ENCODE data around the gene NRG2. TPM values are rescaled to one million over a fixed set of nuclear protein-coding genes. Genes with fewer than 3 reads are reported as not detected.

The NRG2 gene
- total and polyA plus RNA-seq, 2 experiments from 2014 or later: 0.37 to 1.3 TPM

- TF ChIP-seq REST (IDR thresholded peaks at IDR 0.05; ENCODE audit: unreplicated experiment) (no peak), NANOG (IDR thresholded peaks at IDR 0.05; ENCODE audit: borderline replicate concordance) (no peak), ZNF331 (CRISPR knock-in tag; IDR thresholded peaks at IDR 0.05; ENCODE audit: low read depth) (no peak)
- H3K4me1 ChIP-seq (ENCODE audit: insufficient read depth): no peaks in the 10 kb centered on the region
- Mint-ChIP-seq H3K4me1 (peaks cover 10% of the 10 kb centered on the region), H3K27me3 (ENCODE audit: insufficient read depth, low read depth, poor library complexity) (peaks cover 47% of the 10 kb centered on the region), H3K27ac (no peak overlapping the region), H3K4me3 (no peak overlapping the region; the same call in 2 of the 3 replicates), H3K9me3 (no peaks in the 10 kb centered on the region), H3K36me3 (ENCODE audit: low read depth) (no peaks in the 10 kb centered on the region)
- no peak overlapping the region for H3K4me3 ChIP-seq
- no peaks in the 10 kb centered on the region for H3K36me3 ChIP-seq (ENCODE audit: insufficient read depth)
- H3K9me2 ChIP-seq (ENCODE audit: insufficient read depth): no peaks in the 10 kb centered on the region
- H3K79me2 ChIP-seq (replicated peaks; ENCODE audit: insufficient read depth): no peaks in the 10 kb centered on the region
- no peak overlapping the region for H3K4me2 ChIP-seq
- H3K27me3 ChIP-seq (ENCODE audit: insufficient read depth): peaks cover 49% of the 10 kb centered on the region
- ATAC-seq: no peak
- H3F3A ChIP-seq (replicated peaks; ENCODE audit: low read depth): no peaks in the 10 kb centered on the region
- H2AFZ ChIP-seq: no peak overlapping the region
- no peak for DNase-seq (ENCODE audit: low spot score)
- H3K27ac ChIP-seq (ENCODE audit: low read depth): no peak overlapping the region
- H4K20me1 ChIP-seq (replicated peaks; ENCODE audit: insufficient read depth): no peaks in the 10 kb centered on the region; the same call in 1 of the 2 replicates
Measured at GRCh38 chr5:139849942-139850341, 193.2 kb downstream of the NRG2 start.

GRCh38 chr5:139849501-139849900, 193.6 kb downstream of the NRG2 start:
- H3K27me3 ChIP-seq (ENCODE audit: insufficient read depth): peaks cover 53% of the 10 kb centered on the region
- ATAC-seq (no peak), DNase-seq (ENCODE audit: low spot score) (no peak)
- H3K4me3 Mint-ChIP-seq: peak overlapping the region; percentile 19; the same call in 1 of the 3 replicates
- no peak overlapping the region for H3K27ac Mint-ChIP-seq
- no peaks in the 10 kb centered on the region for H3K4me1 ChIP-seq (ENCODE audit: insufficient read depth)
- H3F3A ChIP-seq (replicated peaks; ENCODE audit: low read depth): no peaks in the 10 kb centered on the region
- peaks cover 10% of the 10 kb centered on the region for H3K4me1 Mint-ChIP-seq
- no peak overlapping the region for H3K4me3 ChIP-seq
- H3K79me2 ChIP-seq (replicated peaks; ENCODE audit: insufficient read depth): no peaks in the 10 kb centered on the region
- H3K36me3 ChIP-seq (ENCODE audit: insufficient read depth): no peaks in the 10 kb centered on the region
- no peak overlapping the region for H2AFZ ChIP-seq
- peaks cover 50% of the 10 kb centered on the region for H3K27me3 Mint-ChIP-seq (ENCODE audit: insufficient read depth, low read depth, poor library complexity)
- no peaks in the 10 kb centered on the region for H3K36me3 Mint-ChIP-seq (ENCODE audit: low read depth)
- H3K4me2 ChIP-seq: no peak overlapping the region
- no peak overlapping the region for H3K27ac ChIP-seq (ENCODE audit: low read depth)
- H3K9me2 ChIP-seq (ENCODE audit: insufficient read depth): no peaks in the 10 kb centered on the region
- no peaks in the 10 kb centered on the region; the same call in 1 of the 2 replicates for H4K20me1 ChIP-seq (replicated peaks; ENCODE audit: insufficient read depth)
- no peaks in the 10 kb centered on the region for H3K9me3 Mint-ChIP-seq
- TF ChIP-seq CREB1 (CRISPR knock-in tag; IDR thresholded peaks at IDR 0.05; ENCODE audit: low read depth): no peak
- no peak for TF ChIP-seq EZH2phosphoT487 (IDR thresholded peaks at IDR 0.05; ENCODE audit: unreplicated experiment)
- TF ChIP-seq ETS1 (IDR thresholded peaks at IDR 0.05): no peak
- no peak for TF ChIP-seq ZNF462 (CRISPR knock-in tag; IDR thresholded peaks at IDR 0.05)
- TF ChIP-seq ZNF331 (CRISPR knock-in tag; IDR thresholded peaks at IDR 0.05; ENCODE audit: low read depth): no peak
- no peak for TF ChIP-seq EZH2 (IDR thresholded peaks at IDR 0.05; ENCODE audit: low read depth, unreplicated experiment)
- TF ChIP-seq ZNF114 (CRISPR knock-in tag; IDR thresholded peaks at IDR 0.05): no peak

All from GM23338 (cell line).